Astrocyte (in vitro differentiated cells and primary cell): ENCODE results near the gene MFAP2.

Experiments used
- CTCF ChIP-seq: IDR thresholded peaks from 2 replicates; pipeline ENCODE4 v1.5.1; 2011; ENCODE audit warnings: low read depth, mild to moderate bottlenecking, inconsistent platforms, low read length, moderate library complexity; ENCODE audit not compliant: insufficient read depth
- EZH2 ChIP-seq: IDR thresholded peaks from 2 replicates; pipeline ENCODE4 v1.6.1; 2012; ENCODE audit warnings: mild to moderate bottlenecking, low read length, inconsistent platforms; ENCODE audit not compliant: insufficient read depth

- TF ChIP-seq CTCF (no peak), EZH2 (no peak)
Observed at GRCh38 chr1:17023573-17023972, 43.2 kb upstream of the MFAP2 start.
